GM10266 (cell line): ENCODE data around the gene BNC1.

Experiments
- DNase-seq: peaks from one replicate; pipeline ENCODE4 v3.0.0; 2012; ENCODE audit errors: extremely low spot score
- TF ChIP-seq, protein P1 (sequence below): IDR thresholded peaks from 2 replicates; pipeline ENCODE4 v1.5.1; 2012; ENCODE audit warnings: mild to moderate bottlenecking, low read depth; ENCODE audit not compliant: control insufficient read depth, insufficient read depth; ENCODE audit errors: missing control alignments

Gene BNC1, protein sequence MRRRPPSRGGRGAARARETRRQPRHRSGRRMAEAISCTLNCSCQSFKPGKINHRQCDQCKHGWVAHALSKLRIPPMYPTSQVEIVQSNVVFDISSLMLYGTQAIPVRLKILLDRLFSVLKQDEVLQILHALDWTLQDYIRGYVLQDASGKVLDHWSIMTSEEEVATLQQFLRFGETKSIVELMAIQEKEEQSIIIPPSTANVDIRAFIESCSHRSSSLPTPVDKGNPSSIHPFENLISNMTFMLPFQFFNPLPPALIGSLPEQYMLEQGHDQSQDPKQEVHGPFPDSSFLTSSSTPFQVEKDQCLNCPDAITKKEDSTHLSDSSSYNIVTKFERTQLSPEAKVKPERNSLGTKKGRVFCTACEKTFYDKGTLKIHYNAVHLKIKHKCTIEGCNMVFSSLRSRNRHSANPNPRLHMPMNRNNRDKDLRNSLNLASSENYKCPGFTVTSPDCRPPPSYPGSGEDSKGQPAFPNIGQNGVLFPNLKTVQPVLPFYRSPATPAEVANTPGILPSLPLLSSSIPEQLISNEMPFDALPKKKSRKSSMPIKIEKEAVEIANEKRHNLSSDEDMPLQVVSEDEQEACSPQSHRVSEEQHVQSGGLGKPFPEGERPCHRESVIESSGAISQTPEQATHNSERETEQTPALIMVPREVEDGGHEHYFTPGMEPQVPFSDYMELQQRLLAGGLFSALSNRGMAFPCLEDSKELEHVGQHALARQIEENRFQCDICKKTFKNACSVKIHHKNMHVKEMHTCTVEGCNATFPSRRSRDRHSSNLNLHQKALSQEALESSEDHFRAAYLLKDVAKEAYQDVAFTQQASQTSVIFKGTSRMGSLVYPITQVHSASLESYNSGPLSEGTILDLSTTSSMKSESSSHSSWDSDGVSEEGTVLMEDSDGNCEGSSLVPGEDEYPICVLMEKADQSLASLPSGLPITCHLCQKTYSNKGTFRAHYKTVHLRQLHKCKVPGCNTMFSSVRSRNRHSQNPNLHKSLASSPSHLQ

DNA sequence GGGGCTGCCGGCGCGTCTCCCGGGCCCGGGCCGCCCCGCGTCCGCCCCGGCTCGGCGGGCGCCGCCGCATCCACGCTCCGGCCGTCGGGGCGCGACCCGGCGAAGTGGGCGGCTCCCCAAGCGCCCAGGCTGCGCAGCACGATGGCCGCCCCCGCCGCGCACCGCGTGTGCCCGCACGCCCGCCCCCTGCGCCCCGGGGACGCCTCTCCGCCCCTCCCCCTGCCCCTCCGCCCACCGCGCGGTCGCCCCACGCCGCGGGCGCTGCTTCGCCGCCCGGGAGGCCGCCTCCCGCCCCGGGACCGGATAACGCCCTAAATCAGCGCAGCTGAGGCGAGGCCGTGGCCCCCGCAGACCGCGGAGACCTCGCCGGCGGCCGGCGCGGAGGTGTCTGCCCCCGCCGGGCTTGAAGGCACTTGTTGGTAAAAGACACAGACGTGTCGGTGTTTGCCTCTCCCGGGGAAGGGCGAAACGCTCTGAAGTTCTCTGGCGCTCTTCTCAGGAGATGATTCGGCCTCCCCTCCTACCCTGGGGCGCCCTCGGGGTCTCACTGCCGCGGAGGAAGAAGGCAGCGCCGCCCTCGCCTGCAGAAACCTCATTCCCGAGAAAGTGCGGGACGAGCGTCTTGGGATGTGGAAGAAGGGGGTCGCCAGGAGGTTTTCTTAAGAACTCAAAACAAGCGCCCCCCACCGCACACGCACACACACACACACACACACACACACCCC, at the start of gene BNC1:
BNC1 (minus strand) TSS at position 106 of the 725 bp plus-strand sequence; CDS start at position 70, 36 bp downstream.
- no peak for DNase-seq
- TF ChIP-seq, protein P1, sequence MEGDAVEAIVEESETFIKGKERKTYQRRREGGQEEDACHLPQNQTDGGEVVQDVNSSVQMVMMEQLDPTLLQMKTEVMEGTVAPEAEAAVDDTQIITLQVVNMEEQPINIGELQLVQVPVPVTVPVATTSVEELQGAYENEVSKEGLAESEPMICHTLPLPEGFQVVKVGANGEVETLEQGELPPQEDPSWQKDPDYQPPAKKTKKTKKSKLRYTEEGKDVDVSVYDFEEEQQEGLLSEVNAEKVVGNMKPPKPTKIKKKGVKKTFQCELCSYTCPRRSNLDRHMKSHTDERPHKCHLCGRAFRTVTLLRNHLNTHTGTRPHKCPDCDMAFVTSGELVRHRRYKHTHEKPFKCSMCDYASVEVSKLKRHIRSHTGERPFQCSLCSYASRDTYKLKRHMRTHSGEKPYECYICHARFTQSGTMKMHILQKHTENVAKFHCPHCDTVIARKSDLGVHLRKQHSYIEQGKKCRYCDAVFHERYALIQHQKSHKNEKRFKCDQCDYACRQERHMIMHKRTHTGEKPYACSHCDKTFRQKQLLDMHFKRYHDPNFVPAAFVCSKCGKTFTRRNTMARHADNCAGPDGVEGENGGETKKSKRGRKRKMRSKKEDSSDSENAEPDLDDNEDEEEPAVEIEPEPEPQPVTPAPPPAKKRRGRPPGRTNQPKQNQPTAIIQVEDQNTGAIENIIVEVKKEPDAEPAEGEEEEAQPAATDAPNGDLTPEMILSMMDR: no peak

DNA sequence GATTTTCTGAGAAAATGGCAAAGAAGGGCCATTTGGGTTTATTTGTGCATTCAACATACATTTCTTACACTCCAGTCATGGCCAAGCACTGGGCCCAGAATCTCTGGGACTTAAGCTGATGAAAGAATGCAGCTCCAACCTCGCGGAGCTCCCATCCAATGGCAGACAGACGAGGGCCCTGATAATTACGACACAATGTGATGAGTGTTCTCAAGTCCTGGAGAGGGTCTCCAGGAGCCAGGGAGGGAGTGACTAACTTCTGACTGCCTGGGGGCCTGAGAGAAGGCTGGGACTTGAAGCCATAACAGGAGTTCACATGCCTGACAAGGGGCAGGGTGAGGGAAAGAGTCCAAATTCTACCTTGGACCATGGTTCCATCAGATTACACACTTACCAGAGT, 42.6 kb upstream of the BNC1 start:
- TF ChIP-seq, protein P1: no peak
- DNase-seq: no peak

DNA sequence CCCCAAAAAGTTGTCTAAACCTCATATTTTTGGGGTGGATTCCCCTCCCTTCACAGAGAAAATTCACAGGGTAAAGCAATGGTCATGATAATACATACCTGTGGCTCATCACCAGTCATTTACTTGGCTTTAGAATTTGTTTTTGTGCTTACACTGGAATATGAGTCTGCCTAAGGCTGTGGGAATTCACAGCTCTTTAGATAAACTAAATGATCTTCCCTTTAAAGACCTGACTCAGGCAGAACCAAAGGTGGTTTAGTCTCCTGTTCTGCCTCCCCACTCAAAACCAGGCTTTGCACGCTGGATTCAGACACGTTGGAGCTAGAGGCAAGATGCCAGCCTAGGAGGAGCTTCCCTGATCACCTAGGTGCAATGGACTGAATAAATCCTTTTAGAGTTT, 40.3 kb upstream of the BNC1 start:
- TF ChIP-seq, protein P1: no peak
- no peak for DNase-seq

DNA sequence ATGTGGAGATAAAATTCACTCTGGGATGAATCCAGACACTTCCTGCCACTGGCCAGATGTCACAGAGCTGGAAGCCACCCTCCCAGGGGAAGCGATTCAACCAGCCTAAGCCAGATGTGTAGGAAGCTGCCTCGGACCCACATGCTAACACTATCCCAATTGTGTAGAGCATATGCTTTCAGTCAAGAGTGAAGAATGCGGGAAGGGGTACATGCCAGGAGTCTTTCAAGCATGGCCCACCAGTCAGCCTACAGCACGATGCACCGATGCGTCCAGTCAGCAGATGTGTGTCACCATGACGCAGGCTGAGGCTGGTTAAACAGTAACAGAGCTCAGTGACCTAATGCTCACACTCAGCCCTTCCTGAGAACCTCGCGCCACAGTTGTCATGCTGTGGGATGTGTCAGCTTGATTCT, 38.8 kb upstream of the BNC1 start:
- no peak for DNase-seq
- TF ChIP-seq, protein P1: no peak

DNA sequence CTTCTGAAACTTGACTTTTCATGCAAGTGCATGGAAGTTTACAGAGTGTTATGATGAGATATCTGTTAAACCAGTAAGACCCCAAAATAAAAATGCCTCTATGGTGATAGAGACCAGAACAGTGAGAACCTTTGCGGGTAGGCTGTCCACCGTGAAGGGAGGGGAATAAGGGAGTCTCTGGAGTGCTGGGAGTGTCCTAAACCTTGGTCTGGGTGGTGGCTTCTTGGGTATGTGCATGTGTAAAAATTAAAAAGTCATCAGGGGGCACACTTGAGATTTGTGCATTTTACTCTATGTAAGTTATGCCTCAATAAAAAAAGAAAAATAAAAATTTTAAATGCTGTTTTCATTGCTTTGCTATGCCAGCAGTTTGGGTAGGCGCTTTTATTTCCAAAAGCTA, 38.2 kb upstream of the BNC1 start:
- TF ChIP-seq, protein P1: no peak
- no peak for DNase-seq

DNA sequence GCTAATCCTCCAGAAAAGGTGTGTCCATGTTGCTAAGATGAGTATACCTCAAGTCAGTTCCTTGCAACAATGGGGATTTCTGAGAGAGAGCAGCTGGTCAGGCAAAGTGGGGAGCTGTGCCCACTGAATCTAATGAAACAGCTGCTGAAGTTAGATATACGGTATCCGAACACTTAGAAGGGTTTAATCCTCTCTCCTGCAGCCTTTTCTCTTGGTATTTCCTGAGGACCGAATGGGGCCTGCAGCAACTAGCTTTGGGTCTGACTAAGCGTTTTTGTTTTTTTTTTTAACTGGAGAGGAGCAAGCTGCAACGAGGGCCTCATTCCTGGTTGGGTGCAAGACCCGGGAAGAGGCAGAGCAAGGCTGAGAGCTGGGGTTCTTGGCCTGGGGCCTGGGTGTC, 37.6 kb upstream of the BNC1 start:
- no peak for DNase-seq
- TF ChIP-seq, protein P1: no peak
